ENCODE results near the gene CNKSR3.

The CNKSR3 gene

GRCh38 chr6:154352898-154353585 is 157.4 kb downstream of the CNKSR3 start:
- TF ChIP-seq CTCF (IDR thresholded peaks at IDR 0.05; ENCODE audit: control insufficient read depth, extremely low read depth, insufficient read depth) = no peak
- DNase-seq (ENCODE audit: low read depth) = no peak

GRCh38 chr6:154350293-154350692 is 160.2 kb downstream of the CNKSR3 start:
- no peak for TF ChIP-seq CTCF (IDR thresholded peaks at IDR 0.05; ENCODE audit: control insufficient read depth, extremely low read depth, insufficient read depth)
- H3K4me3 ChIP-seq (ENCODE audit: low read depth, low read length) = no peak overlapping the region
- DNase-seq (ENCODE audit: low read depth) = no peak

More at GRCh38 chr6:154352898-154353585, 157.4 kb downstream of the CNKSR3 start:
- H3K4me3 ChIP-seq (ENCODE audit: low read depth, low read length) = no peak overlapping the region

- no peak for DNase-seq (ENCODE audit: low read depth)
- no peak overlapping the region for H3K4me3 ChIP-seq (ENCODE audit: low read depth, low read length)
- no peak for TF ChIP-seq CTCF (IDR thresholded peaks at IDR 0.05; ENCODE audit: control insufficient read depth, extremely low read depth, insufficient read depth)
These were observed 162.5 kb downstream of the CNKSR3 start for GRCh38 chr6:154347981-154348380.

GRCh38 chr6:154345811-154346210 is 164.7 kb downstream of the CNKSR3 start:
- no peak overlapping the region for H3K4me3 ChIP-seq (ENCODE audit: low read depth, low read length)
- TF ChIP-seq CTCF (IDR thresholded peaks at IDR 0.05; ENCODE audit: control insufficient read depth, extremely low read depth, insufficient read depth) = no peak
- no peak for DNase-seq (ENCODE audit: low read depth)

GRCh38 chr6:154343473-154344308 is 166.8 kb downstream of the CNKSR3 start:
- peak overlapping the region; percentile 51 for H3K4me3 ChIP-seq (ENCODE audit: low read depth, low read length)
- DNase-seq (ENCODE audit: low read depth) = peak; percentile 97
- peak; percentile 54 for TF ChIP-seq CTCF (IDR thresholded peaks at IDR 0.05; ENCODE audit: control insufficient read depth, extremely low read depth, insufficient read depth)

- H3K4me3 ChIP-seq (ENCODE audit: low read depth, low read length) = no peak overlapping the region
- DNase-seq (ENCODE audit: low read depth) = no peak
- no peak for TF ChIP-seq CTCF (IDR thresholded peaks at IDR 0.05; ENCODE audit: control insufficient read depth, extremely low read depth, insufficient read depth)
These were observed 168.6 kb downstream of the CNKSR3 start for GRCh38 chr6:154341871-154342270.

Measured in LNCaP clone FGC (cell line).